D341Med (cell line): ENCODE results near the gene CTXND1.

Experiments
- DNase-seq: peaks from one replicate; pipeline ENCODE4 v3.0.0; 2012; ENCODE audit warnings: low spot score

The CTXND1 gene

GRCh38 chr15:80208758-80209734 is 43.0 kb downstream of the CTXND1 start:
- DNase-seq = no peak

DNA sequence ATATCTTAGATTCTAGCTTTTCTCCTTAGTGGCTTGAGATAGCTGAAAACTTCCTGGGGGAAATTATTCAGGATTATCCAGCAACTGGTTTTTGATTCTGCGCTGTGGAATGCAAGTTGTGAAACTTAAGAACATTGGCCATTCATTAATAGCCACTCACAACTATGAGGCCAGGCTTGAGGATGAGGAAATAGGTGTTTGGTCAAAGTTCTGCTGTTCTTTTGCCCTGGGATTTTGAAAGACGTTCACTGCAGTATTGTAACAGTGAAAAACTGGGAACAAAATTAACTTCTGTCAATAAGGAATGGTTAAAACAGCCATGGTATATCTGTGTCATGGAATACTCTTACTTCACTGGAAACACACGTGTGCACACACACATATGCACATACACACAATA is 44.1 kb downstream of the CTXND1 start:
- DNase-seq = no peak

DNA sequence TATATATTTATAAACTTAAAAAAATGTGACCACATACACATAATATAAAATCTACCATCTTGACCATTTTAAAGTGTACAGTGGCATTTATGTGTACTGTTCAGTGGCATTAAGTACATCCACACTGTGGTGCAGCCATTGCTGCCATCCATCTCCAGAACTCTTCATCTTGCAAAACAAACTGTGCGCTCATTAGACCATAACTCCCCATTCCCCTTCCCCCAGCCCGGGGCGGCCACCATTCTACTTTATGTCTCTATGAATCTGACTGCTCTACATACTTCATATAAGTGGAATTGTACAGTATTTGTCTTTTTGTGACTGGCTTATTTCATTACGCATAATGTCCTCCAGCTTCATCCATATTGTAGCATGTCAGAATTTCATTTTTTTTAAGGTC is 47.8 kb downstream of the CTXND1 start:
- DNase-seq = no peak

- no peak for DNase-seq
Observed at GRCh38 chr15:80203361-80203885, 48.6 kb downstream of the CTXND1 start.

DNA sequence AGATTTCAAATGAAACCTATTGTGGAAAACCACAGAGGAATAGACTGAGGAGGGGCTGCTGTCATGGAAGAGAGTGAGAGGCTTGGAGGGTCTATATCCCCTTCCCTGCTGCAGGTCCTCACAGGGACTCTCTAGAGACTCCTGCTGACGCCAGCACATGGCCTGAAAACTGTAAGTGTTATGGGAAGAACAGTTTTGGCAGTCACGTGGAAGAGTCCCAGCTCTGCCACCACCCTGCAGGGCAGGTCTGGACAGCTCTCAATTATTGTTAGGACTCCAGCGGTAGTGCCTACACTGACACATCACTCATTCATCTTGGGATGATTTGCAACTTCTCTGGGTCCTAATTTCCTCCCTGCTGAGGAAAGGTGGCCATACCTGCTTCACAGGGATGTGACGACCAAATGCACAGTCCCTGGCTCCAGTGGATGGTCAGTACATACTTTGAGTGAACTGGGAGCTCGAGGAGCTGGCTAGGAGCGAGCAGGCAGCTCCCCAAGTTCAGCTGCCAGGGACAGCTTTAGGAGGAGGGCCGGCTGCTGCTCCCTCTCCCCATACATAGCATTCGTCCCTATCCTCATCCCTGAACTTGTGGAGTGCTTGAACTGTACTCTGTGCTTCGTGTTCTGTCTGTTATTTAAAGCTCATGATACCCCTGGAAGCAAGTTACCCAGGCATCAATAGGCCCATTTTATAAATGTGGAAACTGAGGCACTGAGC is 49.2 kb downstream of the CTXND1 start:
- DNase-seq = no peak

DNA sequence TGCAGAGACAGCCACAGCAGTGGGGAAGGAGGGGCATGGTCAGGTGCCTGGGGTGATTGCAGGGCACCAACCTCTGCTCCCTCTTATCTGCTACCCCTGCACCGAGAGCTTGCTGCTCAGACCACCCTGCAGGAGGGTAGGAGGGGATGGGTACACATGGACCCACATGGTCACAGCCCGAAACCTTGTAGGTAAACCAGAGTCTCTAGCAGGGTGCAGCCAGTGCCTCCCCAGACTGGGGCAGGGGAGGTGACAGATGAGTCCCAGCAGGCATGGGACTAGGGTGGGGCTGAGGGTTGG is 50.0 kb downstream of the CTXND1 start:
- DNase-seq = no peak

- no peak for DNase-seq
Observed at GRCh38 chr15:80201256-80202015, 50.6 kb downstream of the CTXND1 start.

GRCh38 chr15:80199869-80200268 is 52.1 kb downstream of the CTXND1 start:
- no peak for DNase-seq

DNA sequence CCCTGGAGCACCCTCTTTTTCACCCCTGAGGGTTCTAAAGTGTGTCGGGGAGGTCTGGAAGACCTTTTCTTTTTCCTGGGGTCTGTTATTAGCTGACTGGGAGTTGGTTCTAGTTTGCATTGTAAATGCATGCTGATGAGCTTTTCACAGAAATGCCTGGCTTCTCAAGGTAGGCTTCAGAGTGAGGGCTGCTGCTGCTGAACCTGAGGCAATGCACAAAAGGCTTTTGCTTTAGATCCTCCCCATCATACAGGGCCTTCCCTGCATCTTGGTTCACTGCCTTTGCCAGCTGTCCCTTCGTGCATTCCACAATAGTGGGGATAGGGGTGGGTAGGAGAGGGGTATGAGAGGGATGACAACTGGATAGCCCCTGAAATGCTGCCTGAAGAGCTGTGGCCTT is 52.6 kb downstream of the CTXND1 start:
- no peak for DNase-seq

GRCh38 chr15:80194914-80195313 is 57.1 kb downstream of the CTXND1 start:
- DNase-seq = no peak

- no peak for DNase-seq
Observed at GRCh38 chr15:80194186-80194585, 57.8 kb downstream of the CTXND1 start.

DNA sequence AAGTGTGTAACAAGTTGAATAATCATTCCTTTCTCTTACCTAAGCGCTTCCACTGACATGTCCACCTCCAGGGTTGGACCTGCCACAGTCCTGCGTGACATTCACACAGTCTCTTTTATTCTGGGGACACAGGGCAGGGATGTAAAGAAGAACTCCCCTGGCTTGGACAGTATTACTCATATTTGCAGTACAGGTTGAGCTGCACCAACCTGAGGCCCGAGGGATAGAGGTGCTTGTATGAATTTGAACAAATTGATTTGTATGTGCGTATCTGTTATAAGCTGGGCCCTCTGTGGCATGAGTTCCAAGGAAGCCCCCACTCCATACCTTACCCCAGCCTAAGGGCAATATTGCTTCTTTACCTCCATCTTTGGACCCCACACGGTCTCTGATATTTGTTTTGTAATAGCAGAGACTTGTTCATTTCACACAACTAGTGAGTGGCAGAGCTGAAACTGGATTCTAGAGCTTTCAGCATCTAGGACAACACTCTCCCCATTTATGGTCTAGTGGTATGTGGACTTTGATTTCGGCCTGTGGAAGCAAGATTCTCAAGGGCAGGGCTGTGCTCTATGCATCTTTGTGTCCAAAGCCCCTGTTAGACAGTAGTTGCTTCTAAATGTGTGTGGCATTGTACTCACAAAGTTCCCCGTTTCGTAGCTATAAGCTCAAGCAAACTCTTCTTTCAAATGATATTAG is 60.0 kb downstream of the CTXND1 start:
- DNase-seq = no peak

DNA sequence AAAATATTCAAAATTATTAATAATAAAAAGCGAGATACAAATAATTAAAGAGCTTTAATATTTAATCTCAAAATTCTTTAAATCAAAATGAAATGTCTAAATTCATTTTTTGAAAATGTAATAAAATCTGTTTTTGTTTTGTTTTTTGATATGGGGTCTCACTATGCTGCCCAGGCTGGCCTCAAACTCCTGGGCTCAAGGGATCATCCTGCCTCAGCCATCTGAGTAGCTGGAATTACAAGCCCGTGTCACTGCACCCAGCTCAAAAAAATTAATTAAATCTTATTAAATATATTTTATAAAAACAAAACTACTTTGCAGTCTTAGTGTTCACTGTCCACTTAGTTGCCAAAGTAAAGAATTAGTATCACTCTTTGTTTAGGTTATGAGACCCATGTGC is 60.8 kb downstream of the CTXND1 start:
- DNase-seq = no peak

GRCh38 chr15:80188251-80188650 is 63.8 kb downstream of the CTXND1 start:
- DNase-seq = no peak

DNA sequence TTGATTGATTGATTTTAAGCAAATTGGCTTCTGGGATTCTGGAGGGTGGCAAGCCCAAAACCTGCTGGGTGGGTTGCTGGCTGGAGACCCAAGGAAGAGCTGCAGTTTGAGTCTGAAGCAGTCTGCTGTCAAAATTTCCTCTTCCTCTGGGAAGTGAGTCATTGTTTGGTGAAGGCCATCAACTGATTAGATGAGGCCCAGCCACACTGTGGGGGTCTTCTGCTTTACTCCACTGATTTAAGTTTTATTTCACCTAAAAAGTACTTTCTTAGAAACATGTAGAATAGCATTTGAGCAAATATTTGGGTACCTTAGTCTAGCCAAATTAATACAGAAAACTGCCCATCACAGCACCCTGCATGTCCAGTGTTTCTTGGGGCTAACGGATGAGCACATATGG is 65.4 kb downstream of the CTXND1 start:
- no peak for DNase-seq

DNA sequence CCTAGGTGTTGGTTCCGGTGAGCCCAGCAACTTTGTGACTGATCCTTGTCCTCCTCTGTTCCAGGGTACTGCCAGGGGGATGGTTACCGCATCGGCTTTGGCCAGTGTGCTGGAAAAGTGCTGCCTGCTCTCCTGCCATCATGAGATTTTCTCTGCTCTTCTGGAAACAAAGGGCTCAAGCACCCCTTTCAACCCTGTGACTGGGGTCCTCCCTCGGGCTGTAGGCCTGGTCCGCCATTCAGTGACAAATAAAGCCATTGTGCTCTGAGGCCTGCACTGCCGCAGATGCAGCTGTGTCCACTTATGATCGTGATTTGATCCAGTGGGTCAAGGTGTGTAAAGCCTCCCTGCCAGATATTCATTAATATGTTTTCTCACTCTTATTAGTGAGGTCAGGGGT is 65.9 kb downstream of the CTXND1 start:
- DNase-seq = no peak

- DNase-seq = no peak
Observed at GRCh38 chr15:80185152-80185551, 66.9 kb downstream of the CTXND1 start.

DNA sequence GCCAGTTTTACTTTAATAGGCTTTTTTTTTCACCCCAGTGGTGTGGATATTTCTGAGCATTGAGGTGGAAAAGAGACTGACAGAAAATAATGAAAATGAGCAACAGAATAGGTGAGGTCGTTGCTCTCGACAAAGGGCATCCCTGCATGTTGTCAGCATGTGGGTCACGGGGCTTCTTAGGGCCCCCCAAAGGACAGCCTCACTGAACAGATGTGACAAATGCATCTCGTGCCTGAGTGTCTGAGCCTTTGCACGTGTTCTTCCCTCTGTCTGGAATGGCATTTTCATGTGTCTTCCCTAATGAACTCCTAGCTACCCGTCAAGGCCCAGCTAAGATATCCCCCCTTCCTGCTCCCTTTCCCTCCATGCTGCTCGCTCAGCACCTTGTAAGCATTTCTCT is 67.5 kb downstream of the CTXND1 start:
- no peak for DNase-seq

GRCh38 chr15:80183886-80184285 is 68.1 kb downstream of the CTXND1 start:
- DNase-seq = no peak

- no peak for DNase-seq
Observed at GRCh38 chr15:80183306-80183705, 68.7 kb downstream of the CTXND1 start.

GRCh38 chr15:80182611-80183261 is 69.3 kb downstream of the CTXND1 start:
- DNase-seq = no peak
